Stimulated activated naive CD4-positive, alpha-beta T cell treated with Interleukin-2 at 50 U/mL for 16 hours (primary cell): ENCODE results near the gene SCN9A.
"Not testable (repeated sequence)": the region's sequence is repeated elsewhere in the genome, so short reads cannot be mapped to it uniquely, and the experiment has no call there.

Experiments
- DNase-seq: peaks from one replicate; lab custom pipeline; 2025; lab: John Stamatoyannopoulos, UW

Gene SCN9A

DNA sequence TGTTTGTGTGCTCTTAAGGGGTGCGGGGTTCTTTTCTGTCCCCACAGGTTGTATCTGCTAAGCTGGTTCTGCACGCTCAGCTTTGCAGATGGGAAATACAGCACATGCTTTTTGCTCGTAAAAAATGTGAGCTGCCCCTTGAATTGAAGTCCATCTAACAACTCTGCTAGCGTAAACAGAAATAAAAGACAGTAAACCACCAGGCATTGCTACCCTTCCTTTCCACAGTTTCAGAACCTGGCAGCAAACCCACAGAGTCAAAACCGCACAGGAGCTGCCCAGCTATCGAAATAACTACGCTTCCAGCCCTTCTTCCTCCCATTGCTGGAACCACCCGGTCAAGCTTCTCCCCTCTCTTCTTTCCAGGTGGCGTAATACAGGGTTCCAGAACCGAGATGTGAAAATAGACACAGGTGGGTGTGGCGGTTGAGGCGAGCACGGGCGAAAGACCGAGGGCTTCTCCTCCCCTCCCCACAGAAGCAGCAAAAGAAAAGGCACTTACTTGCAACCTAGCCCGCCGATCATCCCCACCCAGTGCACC lies 479 bp downstream of the SCN9A start:
- DNase-seq: no peak

DNA sequence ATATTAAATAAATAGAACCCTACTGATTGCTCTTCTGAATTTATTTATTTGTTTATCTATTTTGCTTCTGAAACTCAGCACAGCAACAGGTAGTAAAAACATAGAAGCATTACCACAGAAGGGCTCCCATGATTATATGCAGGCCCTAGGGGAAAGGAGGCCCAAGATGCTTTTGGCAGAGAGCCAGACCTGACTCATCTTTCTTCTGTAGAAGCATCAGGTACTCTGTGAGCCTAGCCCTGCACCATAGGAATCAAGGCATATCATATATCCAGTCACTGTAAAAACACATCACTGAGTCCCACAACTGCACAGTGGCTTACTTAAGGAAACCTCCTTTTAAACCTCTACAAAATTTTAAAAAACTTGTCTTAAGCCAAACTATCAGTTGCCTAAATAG lies 1.8 kb downstream of the SCN9A start:
- DNase-seq: no peak

DNA sequence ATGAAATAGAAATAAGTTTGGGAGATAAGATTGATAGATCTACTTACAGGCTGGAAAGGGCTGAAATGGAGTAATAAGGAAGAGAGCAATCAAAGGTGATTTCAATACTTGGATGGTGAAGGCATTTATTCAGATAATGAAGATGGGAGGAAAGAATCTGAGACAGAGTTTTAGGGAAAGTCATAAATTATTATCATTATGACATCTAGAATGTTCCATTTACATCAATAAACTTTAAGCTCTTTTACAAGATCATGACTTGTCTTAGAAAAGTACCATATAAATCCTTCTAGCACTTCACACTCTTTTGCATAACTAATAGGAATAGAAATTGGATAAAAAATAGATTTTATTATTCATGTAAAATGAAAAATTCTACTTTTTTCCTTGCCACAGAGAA lies 2.2 kb downstream of the SCN9A start:
- no peak for DNase-seq

DNA sequence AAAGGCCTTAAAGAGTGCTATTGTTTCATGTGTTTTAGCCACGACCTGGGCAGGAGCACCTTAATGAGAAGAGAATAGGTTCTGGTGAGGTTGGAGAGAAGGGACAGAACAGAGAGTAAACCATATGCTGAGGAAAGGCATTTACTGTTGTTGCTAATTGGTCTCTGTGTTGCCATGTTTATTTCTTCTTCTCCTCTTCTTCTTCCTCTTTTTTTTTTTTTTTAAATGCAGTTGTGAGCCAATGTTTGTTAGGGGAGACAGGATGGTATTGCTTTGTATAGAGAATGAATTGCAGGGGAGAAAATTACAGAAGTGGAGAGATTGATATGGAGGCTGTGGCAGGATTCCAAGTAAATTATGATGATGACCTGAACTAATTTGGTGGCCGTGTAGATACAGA lies 2.6 kb downstream of the SCN9A start:
- DNase-seq: no peak

DNA sequence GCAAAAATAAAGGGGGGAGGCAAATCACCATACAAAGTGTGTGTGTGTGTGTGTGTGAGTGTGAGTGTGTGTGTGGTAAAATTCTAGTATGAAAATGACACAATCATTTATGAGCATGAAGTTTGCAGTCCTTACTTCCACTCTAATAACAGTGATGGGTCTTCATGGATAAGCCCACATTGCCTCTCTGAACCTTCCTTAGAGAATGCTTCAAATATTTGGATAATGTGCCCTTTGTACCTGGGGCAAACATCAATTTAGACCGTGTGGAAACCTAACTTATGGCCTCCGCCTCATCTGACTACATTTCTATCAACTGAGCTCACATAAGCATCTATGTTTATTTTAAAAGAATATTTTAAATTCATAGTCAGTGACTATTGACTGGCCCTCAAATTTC lies 3.7 kb downstream of the SCN9A start:
- no peak for DNase-seq

DNA sequence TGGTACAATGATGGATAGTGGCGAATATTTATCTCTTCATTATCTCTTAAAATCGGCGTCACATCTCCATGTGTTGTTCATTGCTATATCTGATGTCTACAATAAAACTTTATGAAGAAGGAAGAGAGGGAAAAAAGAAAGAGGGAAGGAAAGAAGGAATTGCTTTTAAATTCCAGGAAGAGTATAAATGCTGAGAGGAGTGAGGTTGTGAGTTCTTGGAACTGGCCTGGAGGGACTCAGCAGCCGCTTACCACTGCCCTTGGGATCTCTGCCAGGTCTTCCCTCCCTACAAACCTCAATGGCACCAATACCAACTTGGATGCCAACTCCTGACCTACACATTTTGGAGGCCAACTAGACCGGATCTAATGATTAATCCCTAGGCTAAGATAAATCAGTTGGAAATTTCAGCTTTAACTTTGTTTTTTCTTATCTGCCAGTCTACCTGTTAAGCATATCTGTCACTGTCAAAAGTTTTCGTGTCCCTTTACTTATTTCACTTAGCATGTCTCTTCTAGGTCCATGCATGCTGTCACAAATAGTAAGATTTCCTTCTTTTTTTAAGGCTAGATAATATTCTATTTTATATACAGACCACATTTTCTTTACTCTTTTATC lies 9.8 kb downstream of the SCN9A start:
- DNase-seq: no peak

DNA sequence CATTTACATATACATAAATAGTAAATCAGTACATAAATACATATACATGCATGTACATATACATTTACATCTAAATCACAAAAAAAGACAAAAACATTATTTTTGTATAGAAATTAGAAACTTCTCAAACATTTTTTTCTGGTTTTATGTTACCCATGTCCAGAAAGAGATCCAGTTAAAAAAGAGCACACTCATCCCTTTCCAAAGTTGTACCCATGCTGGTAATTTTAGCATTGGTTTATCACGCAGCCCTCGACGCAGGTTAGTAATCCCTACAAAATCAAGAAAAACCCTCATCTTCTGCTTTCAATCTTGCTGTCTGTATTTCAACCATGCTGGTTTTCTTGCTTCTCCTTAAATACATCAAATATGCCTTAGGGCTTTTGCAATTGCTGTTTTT lies 10.5 kb downstream of the SCN9A start:
- DNase-seq: no peak

DNA sequence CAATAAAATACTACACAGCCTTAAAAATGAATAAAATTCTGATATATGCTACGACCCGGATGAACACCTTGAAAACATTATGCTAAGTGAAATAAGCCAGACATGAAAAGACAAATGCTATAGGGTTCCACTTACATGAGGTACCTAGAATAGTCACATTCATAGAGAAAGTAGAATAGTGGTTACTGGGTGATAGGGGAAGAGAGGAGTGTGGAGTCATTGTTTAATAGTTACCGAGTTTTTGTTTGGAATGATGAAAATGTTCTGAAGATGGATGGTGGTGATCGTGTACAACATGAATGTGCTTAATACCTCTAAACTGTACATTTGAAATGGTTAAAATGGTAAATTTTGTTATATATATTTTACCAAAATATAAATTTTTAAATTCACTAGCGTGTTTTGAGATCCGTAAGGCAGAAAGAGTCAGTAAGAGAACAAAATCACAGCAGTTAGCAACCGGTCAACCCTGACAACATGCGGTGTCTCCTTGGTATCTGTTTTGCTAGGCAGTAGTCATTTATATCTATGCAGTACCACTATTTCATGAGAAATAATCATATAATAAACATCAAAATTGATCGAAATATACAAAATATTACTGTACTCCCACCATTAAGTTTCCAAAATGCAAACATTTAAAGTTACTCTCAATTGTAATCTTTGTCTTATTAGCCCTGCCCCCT lies 11.1 kb downstream of the SCN9A start:
- DNase-seq: no peak

DNA sequence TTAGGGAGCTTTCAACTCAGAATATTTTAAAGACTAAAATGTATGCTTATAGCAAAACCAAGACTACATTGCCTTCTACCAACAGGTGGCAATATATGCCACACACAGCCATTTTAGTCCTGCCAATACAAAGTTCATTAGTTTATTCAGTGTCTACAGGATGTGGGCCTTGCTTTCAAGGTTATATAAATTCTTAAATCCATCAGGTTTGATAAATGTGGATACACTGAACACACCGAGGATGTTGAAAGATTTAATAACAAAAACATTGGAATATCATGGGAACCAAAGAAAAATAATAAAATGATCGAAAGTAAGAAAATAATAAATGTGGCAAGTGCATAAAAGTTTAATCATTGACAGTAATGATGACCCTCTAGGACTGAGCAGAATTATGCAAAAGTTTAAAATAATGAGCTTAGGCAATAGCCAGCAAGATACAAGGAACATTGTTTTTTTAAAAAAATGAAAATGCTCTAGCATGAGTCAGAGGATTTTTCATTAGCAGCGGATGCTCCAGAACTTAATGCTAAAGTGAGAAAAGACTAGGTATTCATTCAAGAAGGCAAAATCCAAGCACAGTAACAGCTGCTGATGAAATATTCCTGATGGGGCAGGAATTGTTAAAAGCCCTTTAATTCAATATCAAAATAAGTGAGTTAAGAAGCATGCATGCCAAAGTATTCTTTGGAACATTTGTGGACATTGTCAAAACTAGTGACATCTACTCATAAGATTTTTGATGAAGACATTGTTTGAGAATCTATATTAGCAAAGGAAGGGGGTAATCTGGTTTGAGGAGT lies 14.2 kb downstream of the SCN9A start:
- no peak for DNase-seq

DNA sequence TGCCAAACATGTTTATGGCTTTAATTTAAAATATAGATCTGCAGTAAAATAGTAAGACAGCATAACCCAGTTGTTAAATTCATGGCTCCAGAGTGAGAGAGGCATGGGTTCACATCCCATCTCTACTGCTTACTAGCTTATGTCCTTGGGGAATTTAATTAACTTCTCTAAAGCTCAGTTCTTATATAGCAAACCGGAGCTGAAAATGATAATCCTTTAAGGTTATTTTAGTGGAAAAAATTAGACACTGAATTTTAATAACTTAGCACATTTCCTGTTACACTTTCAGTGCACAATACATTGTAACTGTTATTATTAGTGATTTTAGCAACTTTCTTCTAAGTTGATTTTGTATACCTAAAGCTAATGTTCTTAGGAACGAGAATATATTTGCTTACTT lies 14.8 kb downstream of the SCN9A start:
- DNase-seq: no peak

DNA sequence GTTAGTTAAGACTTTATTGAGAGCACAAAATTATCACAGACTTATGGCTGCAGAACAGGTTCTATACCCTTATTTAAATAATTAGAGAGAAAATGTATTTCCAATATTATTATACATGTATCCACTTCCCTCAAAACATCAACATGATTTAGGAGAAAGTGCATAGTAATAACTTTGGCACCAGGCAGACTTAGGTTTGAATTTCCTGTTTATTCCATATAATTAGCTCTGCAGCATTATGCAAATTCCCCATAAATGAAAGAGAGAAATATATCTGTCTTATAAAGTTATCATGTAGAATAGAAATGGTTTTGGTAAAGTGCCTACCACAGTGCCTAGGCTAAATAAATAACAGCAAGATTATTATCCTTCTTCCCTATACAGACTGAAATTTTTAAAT lies 15.3 kb downstream of the SCN9A start:
- no peak for DNase-seq

DNA sequence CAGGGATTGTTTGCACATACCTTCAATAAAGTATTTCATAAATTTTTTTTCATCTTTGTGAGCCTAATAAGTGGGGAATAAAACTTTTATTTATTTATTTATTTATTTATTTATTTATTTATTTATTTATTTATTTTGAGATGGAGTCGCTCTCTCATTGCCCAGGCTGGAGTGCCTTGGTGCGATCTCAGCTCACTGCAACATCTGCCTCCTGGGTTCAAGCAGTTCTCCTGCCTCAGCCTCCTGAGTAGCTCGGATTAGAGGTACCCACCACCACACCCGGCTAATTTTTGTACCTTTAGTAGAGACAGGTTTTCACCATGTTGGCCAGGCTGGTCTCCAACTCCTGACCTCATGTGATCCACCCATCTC lies 17.8 kb downstream of the SCN9A start:
- not testable (repeated sequence) for DNase-seq

DNA sequence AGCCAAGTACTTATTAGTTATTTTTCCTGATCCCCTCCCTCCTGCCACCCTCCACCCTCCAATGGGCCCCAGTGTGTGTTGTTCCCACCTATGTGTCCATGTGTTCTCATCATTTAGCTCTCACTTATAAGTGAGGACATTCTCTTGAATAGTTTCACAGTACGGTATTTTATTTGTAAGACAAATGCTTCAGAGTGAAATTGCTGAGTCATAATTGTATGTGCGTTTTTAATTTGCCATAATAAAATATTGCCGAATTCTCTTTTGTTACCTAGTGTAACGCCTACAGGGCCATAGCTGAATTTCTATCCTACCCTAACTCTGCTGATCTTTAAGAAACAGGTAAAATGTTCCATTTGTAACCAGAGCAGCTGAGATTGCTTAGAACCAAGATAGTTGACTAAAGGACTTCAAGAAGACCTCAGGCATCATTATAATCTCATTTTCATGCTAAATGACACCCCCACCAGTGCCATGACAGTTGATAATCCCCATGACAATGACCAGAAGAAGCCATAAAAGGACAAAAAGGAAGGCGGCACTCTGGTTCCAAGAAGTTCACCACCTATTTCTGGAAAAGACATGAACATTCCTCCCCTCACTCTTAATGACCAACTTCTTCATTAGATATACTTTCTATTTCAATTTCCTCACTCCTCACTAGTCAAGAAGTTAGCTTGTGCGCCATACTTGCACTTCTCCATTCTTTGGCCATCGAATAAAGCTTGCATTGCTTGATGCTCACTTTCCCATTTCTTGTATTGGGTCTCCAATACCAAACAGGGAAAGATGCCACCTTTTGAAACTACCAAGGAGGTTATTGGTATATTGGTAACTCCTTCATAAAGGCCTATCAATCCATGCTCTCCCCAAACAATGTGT lies 18.4 kb downstream of the SCN9A start:
- no peak for DNase-seq

DNA sequence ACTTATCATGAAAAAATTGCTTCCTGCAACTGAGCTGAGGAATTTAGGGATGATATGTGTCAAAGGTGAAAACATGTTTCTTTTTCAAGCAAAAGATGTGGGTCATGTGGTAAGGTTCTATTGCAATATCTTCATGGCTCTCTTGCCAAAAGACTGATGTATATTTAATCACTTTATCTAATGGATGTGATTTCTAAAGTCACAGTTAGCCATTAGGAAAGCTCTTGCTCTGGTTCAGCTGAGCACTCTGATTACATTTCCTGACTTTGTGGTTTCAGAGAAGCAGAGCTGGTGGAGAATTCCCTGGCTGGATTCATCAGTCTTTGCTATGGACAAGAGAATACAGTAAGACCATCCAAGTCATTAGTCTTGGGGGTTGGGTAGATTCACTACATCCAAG lies 24.4 kb downstream of the SCN9A start:
- no peak for DNase-seq

DNA sequence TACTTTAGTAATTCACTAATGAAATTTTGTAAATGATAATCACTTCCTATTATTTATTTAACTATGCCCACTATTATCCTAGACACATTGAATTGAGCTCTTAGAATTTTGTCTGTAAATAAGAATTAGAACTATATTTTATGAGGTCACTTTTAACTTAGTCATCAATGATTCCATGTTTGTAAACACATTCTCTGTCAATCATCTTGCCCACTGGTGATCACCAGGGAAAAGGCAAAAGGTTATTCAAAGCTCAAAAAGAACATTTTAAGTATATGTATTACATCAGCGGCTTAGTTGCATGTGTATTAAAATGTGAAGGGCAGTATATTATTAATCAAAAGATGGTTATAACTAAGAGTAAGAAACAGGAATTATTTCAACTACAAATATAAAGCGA lies 25.2 kb downstream of the SCN9A start:
- DNase-seq: no peak

DNA sequence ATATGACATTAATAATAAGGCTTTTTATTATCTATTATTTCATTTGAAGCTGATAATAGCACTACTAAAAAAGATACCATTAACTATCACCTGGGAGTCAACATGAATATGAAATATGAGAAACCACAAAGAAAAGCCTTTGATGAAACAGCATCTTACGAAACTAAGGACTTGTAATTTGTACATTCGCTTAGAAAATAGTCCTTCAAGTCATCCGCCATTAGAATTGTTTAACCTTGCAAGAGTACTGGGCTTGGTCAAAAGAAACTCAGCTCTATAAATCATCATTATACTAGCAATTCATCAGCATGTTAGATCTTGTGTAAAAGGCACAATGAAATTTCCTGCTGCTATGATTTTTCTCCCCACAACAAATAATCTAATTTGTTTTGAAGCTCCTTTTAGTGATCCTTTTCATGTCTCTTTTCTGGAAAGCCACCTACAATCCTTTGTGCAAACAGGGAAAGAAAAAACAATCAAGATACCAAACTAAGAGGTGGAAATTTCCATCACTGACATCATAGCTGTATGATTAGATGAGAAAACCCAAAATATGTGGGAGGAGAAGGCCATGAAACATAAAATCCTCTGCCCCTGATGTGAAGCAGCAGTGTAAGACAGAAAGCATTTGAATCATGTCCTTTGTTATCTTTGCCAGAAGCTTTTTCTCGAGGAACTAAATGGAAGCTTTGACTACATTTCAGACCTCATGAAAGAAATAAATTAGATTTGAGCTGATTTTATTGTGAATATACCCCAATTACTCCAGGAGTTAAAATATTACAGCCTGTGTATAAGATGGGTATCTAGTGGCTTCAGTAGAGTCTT lies 31.2 kb downstream of the SCN9A start:
- no peak for DNase-seq

DNA sequence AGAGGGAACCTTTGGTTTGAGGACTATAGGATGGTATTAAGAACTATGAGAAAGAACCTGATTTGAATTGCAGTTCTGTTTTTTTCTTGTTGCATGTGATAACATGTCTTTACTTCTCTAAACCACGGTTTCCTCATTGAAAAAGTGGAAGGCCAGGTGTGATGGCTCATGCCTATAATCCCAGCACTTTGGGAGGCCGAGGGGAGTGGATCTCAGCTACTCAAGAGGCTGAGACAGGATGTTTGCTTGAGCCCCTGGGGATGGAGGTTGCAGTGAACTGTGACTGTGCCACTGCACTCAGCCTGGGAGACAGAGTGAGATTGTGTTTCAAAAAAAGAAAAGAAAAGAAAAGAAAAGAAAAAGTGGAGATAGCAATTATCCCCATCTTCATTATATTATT lies 32.3 kb downstream of the SCN9A start:
- DNase-seq: no peak

DNA sequence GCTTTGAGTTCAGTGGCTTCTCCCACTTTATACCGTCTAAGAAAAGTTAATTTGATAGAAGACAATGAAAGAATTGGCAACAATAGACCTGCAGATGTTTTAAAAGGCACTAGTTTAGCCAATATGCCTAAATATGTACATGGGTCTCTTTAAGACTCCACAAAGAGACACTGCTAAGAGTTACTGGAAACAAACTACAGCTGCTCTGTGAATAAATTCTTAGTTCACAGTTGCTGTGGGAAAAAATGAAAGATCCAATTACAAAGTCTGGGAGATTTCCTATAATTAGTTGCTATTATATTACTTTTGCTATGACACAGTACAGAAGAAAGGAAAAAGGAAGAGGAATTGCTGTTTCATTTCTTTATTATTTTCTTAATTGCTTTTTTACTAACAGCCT lies 34.3 kb downstream of the SCN9A start:
- no peak for DNase-seq

DNA sequence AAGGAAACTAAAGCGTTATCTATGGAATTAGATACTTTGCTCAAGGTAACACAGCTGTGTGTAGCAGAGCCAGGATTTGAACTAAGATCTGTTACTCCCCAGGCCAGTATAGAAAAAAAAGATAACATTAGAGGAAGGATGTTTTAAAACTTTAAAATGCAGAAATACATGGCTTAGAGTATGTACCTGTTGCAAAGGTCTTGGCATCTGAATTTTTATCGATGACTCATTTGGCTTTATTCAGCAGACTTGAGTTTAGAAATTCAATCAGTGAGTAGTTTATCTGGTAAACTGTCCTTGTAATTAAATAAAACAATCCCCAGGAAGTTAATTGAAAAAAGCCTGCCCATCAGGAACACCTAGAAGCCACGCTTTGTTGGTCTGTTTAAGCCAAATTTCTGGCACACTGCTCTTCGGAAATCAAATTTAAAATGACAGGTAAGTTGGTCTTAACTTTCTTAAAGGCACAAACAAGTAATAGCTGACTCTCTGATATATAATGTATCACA lies 36.9 kb downstream of the SCN9A start:
- DNase-seq: no peak

DNA sequence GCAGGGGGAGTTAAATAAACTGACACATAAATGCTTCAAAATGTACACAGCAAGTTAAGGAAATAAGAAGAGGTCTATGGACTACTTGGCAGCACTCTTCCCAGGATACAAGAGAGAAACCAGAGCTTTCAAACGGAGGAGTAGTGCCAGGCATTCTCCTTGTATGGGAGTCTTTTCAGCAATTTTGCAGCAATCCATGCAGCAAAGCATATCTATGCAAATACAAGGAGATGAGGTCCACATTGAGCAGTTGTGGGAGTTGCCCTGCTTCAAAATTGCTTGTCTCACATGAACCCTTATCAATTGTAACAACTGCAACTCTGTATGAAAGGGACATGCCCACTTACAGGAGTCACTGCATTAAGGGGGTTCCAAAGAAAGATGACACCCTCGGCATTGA lies 37.8 kb downstream of the SCN9A start:
- no peak for DNase-seq

DNA sequence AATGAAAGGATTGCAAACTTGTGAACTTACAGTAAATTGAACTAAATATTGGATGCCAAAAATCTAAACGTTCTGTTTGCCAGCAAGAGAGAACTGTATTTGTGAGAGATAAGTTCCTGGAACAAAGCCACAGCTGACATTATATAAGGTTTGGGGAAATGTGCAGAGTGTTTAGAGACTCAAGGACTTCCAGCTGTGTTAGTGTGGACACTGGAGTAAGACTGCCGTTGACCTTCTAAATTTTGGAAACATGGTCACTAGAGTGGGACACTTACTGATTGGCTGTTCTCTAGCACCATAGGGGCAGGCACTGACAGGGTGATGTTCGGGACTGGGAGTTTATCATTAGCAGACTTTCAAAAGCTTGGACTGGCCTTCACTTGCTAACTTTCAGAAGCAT lies 40.5 kb downstream of the SCN9A start:
- DNase-seq: no peak
